Activated naive CD8-positive, alpha-beta T cell treated with anti-CD3 and anti-CD28 coated beads, Interleukin-2, amount 10 ng/mL, durations not matched to agents 7 days and 5 days (primary cell): Measurements from ENCODE around the gene FBXO42. TPM values are rescaled to one million over a fixed set of nuclear protein-coding genes. Genes with fewer than 3 reads are reported as not detected.
A peak's percentile ranks its signal among the peaks of the same experiment; 100 is the strongest.

Source experiments
- ATAC-seq: fragments of 150-1000 bp; cut with Tn5 transposase; one replicate; pipeline ENCODE4 v1.10.0; 2021; ENCODE audit warnings: low read depth, moderate library complexity
- POLR2A ChIA-PET: fragments of 350-600 bp; sonication (Branson Sonifier 250); formaldehyde crosslinking; loops from one replicate; lab custom pipeline; 2021; ENCODE audit warnings: antibody characterized with exemption; lab: Charles Lee
- DNase-seq: peaks from one replicate; pipeline ENCODE4 v3.0.0; 2021
- H3K27ac Mint-ChIP-seq: one replicate; pipeline ENCODE4 v1.8.0; 2022; ENCODE audit warnings: mild to moderate bottlenecking, mixed read lengths
- H3K27me3 Mint-ChIP-seq: one replicate; pipeline ENCODE4 v1.8.0; 2022; ENCODE audit warnings: mild to moderate bottlenecking, moderate library complexity, mixed read lengths
- H3K36me3 Mint-ChIP-seq: one replicate; pipeline ENCODE4 v1.8.0; 2021; ENCODE audit warnings: mild to moderate bottlenecking, mixed read lengths
- H3K4me1 Mint-ChIP-seq: one replicate; pipeline ENCODE4 v1.8.0; 2021; ENCODE audit warnings: mixed read lengths
- H3K4me3 Mint-ChIP-seq: one replicate; pipeline ENCODE4 v1.8.0; 2022; ENCODE audit warnings: mild to moderate bottlenecking, moderate library complexity, mixed read lengths
- H3K9me3 Mint-ChIP-seq: one replicate; pipeline ENCODE4 v1.8.0; 2021; ENCODE audit warnings: mixed read lengths
- total RNA-seq, 2 experiments: library from RNA; stranded (reverse); gene quantifications; one replicate each; pipeline ENCODE4 v1.2.3, GENCODE V29; 2021

The FBXO42 gene
- total RNA-seq, 2 experiments from 2014 or later = 22.3 to 25.1 TPM

GRCh38 chr1:16199700-16200099 is 152.6 kb downstream of the FBXO42 start:
- Mint-ChIP-seq H3K9me3 (no peaks in the 10 kb centered on the region), H3K4me1 (peaks cover 6% of the 10 kb centered on the region), H3K36me3 (no peaks in the 10 kb centered on the region), H3K27ac (peak overlapping the region; percentile 19), H3K27me3 (no peaks in the 10 kb centered on the region), H3K4me3 (no peak overlapping the region)
- POLR2A ChIA-PET = no interaction called here
- ATAC-seq (no peak), DNase-seq (no peak)

GRCh38 chr1:16199157-16199501 is 153.2 kb downstream of the FBXO42 start:
- ATAC-seq = no peak
- Mint-ChIP-seq H3K36me3 (no peaks in the 10 kb centered on the region), H3K4me1 (peaks cover 6% of the 10 kb centered on the region), H3K27me3 (no peaks in the 10 kb centered on the region), H3K4me3 (no peak overlapping the region), H3K9me3 (no peaks in the 10 kb centered on the region), H3K27ac (peak overlapping the region; percentile 54)
- DNase-seq = no peak
- POLR2A ChIA-PET = no interaction called here

GRCh38 chr1:16198444-16199156 is 153.7 kb downstream of the FBXO42 start:
- H3K9me3 Mint-ChIP-seq = no peaks in the 10 kb centered on the region
- H3K27ac Mint-ChIP-seq = peak overlapping the region; percentile 54
- no peak overlapping the region for H3K4me3 Mint-ChIP-seq
- POLR2A ChIA-PET = no interaction called here
- H3K4me1 Mint-ChIP-seq = peaks cover 6% of the 10 kb centered on the region
- no peak for ATAC-seq
- H3K36me3 Mint-ChIP-seq = no peaks in the 10 kb centered on the region
- H3K27me3 Mint-ChIP-seq = no peaks in the 10 kb centered on the region
- no peak for DNase-seq

- Mint-ChIP-seq H3K36me3 (no peaks in the 10 kb centered on the region), H3K4me1 (peaks cover 6% of the 10 kb centered on the region), H3K4me3 (no peak overlapping the region), H3K27me3 (no peaks in the 10 kb centered on the region), H3K27ac (no peak overlapping the region), H3K9me3 (no peaks in the 10 kb centered on the region)
- no peak for DNase-seq
- no peak for ATAC-seq
- POLR2A ChIA-PET = no interaction called here
These were observed 155.4 kb downstream of the FBXO42 start for GRCh38 chr1:16196874-16197273.

Other genes starting within 250 kb of the FBXO42 start
- not detected for gene EPHA2, start 196.4 kb downstream of the FBXO42 start, total RNA-seq
- 10 to 100 TPM in 1 of 2 experiments, 1 to 10 TPM in 1; 7.5 to 10.2 TPM for gene ARHGEF19, start 139.8 kb downstream of the FBXO42 start, total RNA-seq
- gene CPLANE2, start 115.3 kb downstream of the FBXO42 start, total RNA-seq = 1 to 10 TPM; 6.8 to 7.3 TPM
- gene SZRD1, start 14.8 kb upstream of the FBXO42 start, total RNA-seq = 100 to 1,000 TPM; 126 to 147 TPM
- gene SPATA21, start 84.9 kb upstream of the FBXO42 start, total RNA-seq = not detected
- 100 to 1,000 TPM; 110 to 111 TPM for gene NECAP2, start 88.2 kb upstream of the FBXO42 start, total RNA-seq
- 1,000 to 10,000 TPM; 3,257 to 3,430 TPM for gene RNU1-1, start 161.8 kb upstream of the FBXO42 start, total RNA-seq